GM12878 (cell line): ENCODE results near the gene NPW. TPM values are rescaled to one million over a fixed set of nuclear protein-coding genes. Genes with fewer than 3 reads are reported as not detected.

Source experiments
- ATAC-seq: fragments of 200-7000 bp; cut with Tn5 transposase; 3 replicates; pipeline ENCODE4 v1.9.1; 2020; ENCODE audit warnings: mild to moderate bottlenecking, moderate library complexity
- BruUV-seq: library from RNA; stranded (reverse); fragments of 400-500 nt; replicated peaks from 2 replicates; lab custom pipeline; 2021; lab: Mats Ljungman, UMichigan
- CTCF ChIA-PET: fragments of 300-600 bp; sonication (Branson Sonifier 250); formaldehyde crosslinking; extraction: SDS; loops from one replicate; lab custom pipeline; 2021; ENCODE audit warnings: inconsistent platforms; lab: Yijun Ruan, JAX
- POLR2A ChIA-PET: fragments of 350-600 bp; formaldehyde crosslinking; extraction: SDS; loops from one replicate; lab custom pipeline; 2021; ENCODE audit warnings: inconsistent platforms; lab: Charles Lee
- RAD21 ChIA-PET: fragments of 300-600 bp; sonication (Branson Sonifier 250); formaldehyde crosslinking; loops from one replicate; lab custom pipeline; 2023; ENCODE audit warnings: antibody characterized with exemption; ENCODE audit not compliant: unreplicated experiment; lab: Charles Lee
- SMC1A ChIA-PET: fragments of 300-600 bp; sonication (Branson Sonifier 250); formaldehyde crosslinking; loops from one replicate; lab custom pipeline; 2023; ENCODE audit not compliant: unreplicated experiment, uncharacterized antibody; lab: Charles Lee
- DNase-seq: peaks from one replicate; pipeline ENCODE4 v3.0.0-alpha.2; 2011; ENCODE audit warnings: low read depth, low spot score
- FAIRE-seq: peaks from 3 replicates; lab custom pipeline; 2011; peaks lifted over from hg19 to GRCh38; lab: Jason Lieb, UNC
- H2AFZ ChIP-seq: 2 replicates; pipeline ENCODE4 v1.6.0; 2011; ENCODE audit warnings: low read depth, low read length, control low read depth; ENCODE audit not compliant: control insufficient read depth
- H3K27ac ChIP-seq: 2 replicates; pipeline ENCODE4 v1.5.1; 2011; ENCODE audit warnings: control low read depth; ENCODE audit not compliant: control insufficient read depth, insufficient read depth
- H3K27me3 ChIP-seq, 2 experiments: replicated peaks in 1 of 2; 2 replicates each; pipeline versions ENCODE4 v1.6.0 to v1.6.1; 2011; ENCODE audit warnings: low read length in 1 of 2; ENCODE audit not compliant: control insufficient read depth in 2 of 2, insufficient read depth in 2 of 2
- H3K36me3 ChIP-seq, 2 experiments: 2 replicates each; pipeline ENCODE4 v1.5.1; 2011; ENCODE audit warnings: low read length in 1 of 2; ENCODE audit not compliant: control insufficient read depth in 2 of 2, insufficient read depth in 2 of 2
- H3K4me1 ChIP-seq: 2 replicates; pipeline ENCODE4 v1.6.1; 2011; ENCODE audit warnings: mild to moderate bottlenecking, low read length, moderate library complexity, mixed read lengths; ENCODE audit not compliant: control insufficient read depth, insufficient read depth
- H3K4me2 ChIP-seq: 2 replicates; pipeline ENCODE4 v1.6.0; 2011; ENCODE audit warnings: control low read depth; ENCODE audit not compliant: control insufficient read depth, insufficient read depth
- H3K4me3 ChIP-seq: fragments of 200-600 bp; sonication (generic); 2 replicates; pipeline ENCODE4 v1.5.1; 2016
- H3K79me2 ChIP-seq: 2 replicates; pipeline ENCODE4 v1.6.0; 2011; ENCODE audit warnings: low read length; ENCODE audit not compliant: control insufficient read depth, insufficient read depth
- H3K9ac ChIP-seq: 2 replicates; pipeline ENCODE4 v1.8.0; 2011; ENCODE audit warnings: low read length, control low read depth, mixed read lengths; ENCODE audit not compliant: control insufficient read depth, insufficient read depth
- H3K9me3 ChIP-seq: replicated peaks from 3 replicates; pipeline ENCODE4 v1.5.1; 2011; ENCODE audit warnings: mild to moderate bottlenecking, low read length; ENCODE audit not compliant: control insufficient read depth, insufficient read depth
- H4K20me1 ChIP-seq: 2 replicates; pipeline ENCODE4 v1.6.0; 2011; ENCODE audit not compliant: control insufficient read depth, insufficient read depth
- BACH1 ChIP-seq: fragments of 450-650 bp; IDR thresholded peaks from 2 replicates; pipeline ENCODE4 v1.6.1; 2017; ENCODE audit warnings: mild to moderate bottlenecking, borderline replicate concordance
- CBX3 ChIP-seq: fragments of 200-600 bp; sonication (generic); IDR thresholded peaks from 2 replicates; pipeline ENCODE4 v1.6.1; 2016; ENCODE audit warnings: low read depth, borderline replicate concordance
- CHD2 ChIP-seq: IDR thresholded peaks from 2 replicates; pipeline ENCODE4 v1.6.1; 2011; ENCODE audit warnings: low read depth, low read length, improper control_type of control experiment, borderline replicate concordance
- E2F4 ChIP-seq: IDR thresholded peaks from 2 replicates; pipeline ENCODE4 v1.6.1; 2012; ENCODE audit warnings: low read depth, low read length, improper control_type of control experiment
- IRF4 ChIP-seq: IDR thresholded peaks from 2 replicates; pipeline ENCODE4 v1.6.1; 2011; ENCODE audit warnings: low read depth, low read length
- POLR2AphosphoS2 ChIP-seq: IDR thresholded peaks from 2 replicates; pipeline ENCODE4 v1.6.1; 2011; ENCODE audit warnings: low read depth, mild to moderate bottlenecking, low read length, improper control_type of control experiment, moderate library complexity
- RB1 ChIP-seq: fragments of 450-650 bp; formaldehyde crosslinking; IDR thresholded peaks from 2 replicates; pipeline ENCODE4 v1.6.1; 2017; ENCODE audit warnings: mild to moderate bottlenecking, borderline replicate concordance
- SIN3A ChIP-seq: IDR thresholded peaks from 2 replicates; pipeline ENCODE4 v1.6.1; 2012; ENCODE audit warnings: low read depth, low read length, improper control_type of control experiment
- ZNF687 ChIP-seq: fragments of 450-650 bp; IDR thresholded peaks from 2 replicates; pipeline ENCODE4 v1.6.1; 2017; ENCODE audit warnings: mild to moderate bottlenecking, moderate library complexity
- WGBS: methylation state at CpG from one replicate; pipeline ENCODE4 v1.1.6; 2016; ENCODE audit warnings: low lambda C conversion rate; ENCODE audit not compliant: insufficient replicate concordance, insufficient coverage; ENCODE audit errors: missing lambda C conversion rate; 5-methylcytosine and 5-hydroxymethylcytosine counted together
- in situ Hi-C: fragments of 300-500 bp; cut with MboI; formaldehyde crosslinking; loops from 9 replicates; pipeline ENCODE4 v1.14.3; 2018; ENCODE audit warnings: mixed read lengths
- intact Hi-C: fragments of 100-400 bp; cut with micrococcal nuclease; formaldehyde crosslinking; loops from one replicate; pipeline ENCODE4 v1.14.2; 2022; ENCODE audit not compliant: unreplicated experiment
- polyA plus RNA-seq, 11 experiments: library from polyadenylated mRNA; depleted of rRNA in 4 of 11; unstranded in 6 of 11; stranded (reverse) in 5 of 11; fragments of >200 nt; fragmentation: Nextera tagmentation in 4 of 11; fragmentation: Illumina TruSeq in 1 of 11; extraction: Ambion mirVana in 4 of 11; extraction: Trizol in 1 of 11; gene quantifications; 1 replicate in 1 of 11; 2 replicates in 10 of 11; pipeline versions ENCODE4 v1.2.1 to v1.2.3, GENCODE V29; 2011 to 2016; ENCODE audit warnings: inconsistent platforms in 2 of 11, missing spikeins in 2 of 11, low read depth in 1 of 11
- total RNA-seq, 4 experiments: library from RNA; depleted of rRNA in 3 of 4; stranded (reverse); fragments of >200 nt in 3 of 4; fragmentation: Illumina TruSeq in 1 of 4; extraction: Trizol in 1 of 4; gene quantifications; 2 replicates each; pipeline versions ENCODE4 v1.2.1 to v1.2.3, GENCODE V29; 2013 to 2021

NPW gene
- total and polyA plus RNA-seq, 10 of the 15 experiments (the other 5 are each of a cell fraction or from before 2014, with no cell fraction given): 0.23 to 2.5 (median 0.98) TPM; not detected in 4

- no peak for FAIRE-seq
- 96% methylated on average over 21 of the region's 21 CpGs for WGBS
- SMC1A ChIA-PET: no interaction called here
Observed at GRCh38 chr16:2053211-2053610, 33.6 kb downstream of the NPW start.

GRCh38 chr16:2053897-2054296 is 34.3 kb downstream of the NPW start:
- intact Hi-C loops: no loop called here
- ChIA-PET SMC1A (no interaction called here), CTCF (no interaction called here), POLR2A (no interaction called here), RAD21 (no interaction called here)
- WGBS: 91% methylated on average over 17 of the region's 17 CpGs
- Histone ChIP-seq H3K27me3 (no peaks in the 10 kb centered on the region), H2AFZ (no peak overlapping the region), H3K79me2 (peaks cover under 1% of the 10 kb centered on the region; the same call in 1 of the 2 replicates), H4K20me1 (no peaks in the 10 kb centered on the region), H3K9ac (no peak overlapping the region), H3K36me3 (peaks cover 2 to 10% of the 10 kb centered on the region in 2 experiments; a peak in 2 of 4 replicates), H3K4me1 (no peaks in the 10 kb centered on the region), H3K27ac (no peak overlapping the region), H3K9me3 (no peaks in the 10 kb centered on the region), H3K4me2 (no peak overlapping the region), H3K4me3 (no peak overlapping the region)
- TF ChIP-seq RB1 (no peak), E2F4 (no peak), POLR2AphosphoS2 (no peak), IRF4 (no peak), CBX3 (no peak), BACH1 (no peak), ZNF687 (no peak), CHD2 (no peak)
- in situ Hi-C loops: no loop called here
- ATAC-seq: no peak
- FAIRE-seq: no peak
- DNase-seq: no peak
- BruUV-seq: no TSS peak

More at GRCh38 chr16:2053211-2053610, 33.6 kb downstream of the NPW start:
- CTCF ChIA-PET: no interaction called here
- DNase-seq (no peak), ATAC-seq (no peak)
- intact Hi-C loops (no loop called here), in situ Hi-C loops (no loop called here)
- Histone ChIP-seq H3K27ac (no peak overlapping the region), H3K4me3 (no peak overlapping the region), H3K9me3 (no peaks in the 10 kb centered on the region), H3K79me2 (peaks cover 7% of the 10 kb centered on the region), H3K27me3 (no peaks in the 10 kb centered on the region), H2AFZ (no peak overlapping the region), H3K4me2 (no peak overlapping the region), H4K20me1 (no peaks in the 10 kb centered on the region), H3K4me1 (peaks cover 4% of the 10 kb centered on the region; the same call in 1 of the 2 replicates), H3K9ac (no peak overlapping the region), H3K36me3 (peaks cover 2 to 10% of the 10 kb centered on the region in 2 experiments; a peak in 2 of 4 replicates)
- RAD21 ChIA-PET: no interaction called here
- POLR2A ChIA-PET: no interaction called here
- no peak for TF ChIP-seq SIN3A
- BruUV-seq: no TSS peak
